Measurements from ENCODE around the gene SLC6A18.

The SLC6A18 gene

DNA sequence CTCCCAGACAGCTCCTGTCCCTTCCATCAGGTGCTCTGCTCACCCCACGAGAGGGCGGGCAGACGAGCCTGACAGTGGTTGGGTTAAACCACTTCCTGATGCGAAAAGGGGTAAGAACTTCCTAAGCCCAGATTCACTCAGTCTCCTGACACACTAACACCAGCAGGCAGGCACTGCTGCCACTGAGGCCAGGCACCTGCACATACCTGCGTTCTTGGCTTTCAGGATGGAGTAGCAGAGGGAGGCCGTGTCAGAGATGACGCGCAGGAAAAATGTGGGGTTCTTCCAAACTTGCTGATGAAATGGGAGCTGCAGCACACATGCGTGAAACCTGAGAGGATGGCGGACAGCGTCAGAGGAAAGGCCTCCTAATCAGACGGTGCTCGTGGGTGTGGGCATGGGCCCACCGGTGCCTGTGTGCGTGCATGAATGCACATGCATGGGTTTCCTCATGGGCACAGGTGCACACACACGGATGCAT is 29.9 kb downstream of the SLC6A18 start:
- H3K27me3 ChIP-seq (replicated peaks) = no peaks in the 10 kb centered on the region
- DNase-seq = no peak
- no peaks in the 10 kb centered on the region for H3K36me3 ChIP-seq (replicated peaks)
- TF ChIP-seq, protein P1, sequence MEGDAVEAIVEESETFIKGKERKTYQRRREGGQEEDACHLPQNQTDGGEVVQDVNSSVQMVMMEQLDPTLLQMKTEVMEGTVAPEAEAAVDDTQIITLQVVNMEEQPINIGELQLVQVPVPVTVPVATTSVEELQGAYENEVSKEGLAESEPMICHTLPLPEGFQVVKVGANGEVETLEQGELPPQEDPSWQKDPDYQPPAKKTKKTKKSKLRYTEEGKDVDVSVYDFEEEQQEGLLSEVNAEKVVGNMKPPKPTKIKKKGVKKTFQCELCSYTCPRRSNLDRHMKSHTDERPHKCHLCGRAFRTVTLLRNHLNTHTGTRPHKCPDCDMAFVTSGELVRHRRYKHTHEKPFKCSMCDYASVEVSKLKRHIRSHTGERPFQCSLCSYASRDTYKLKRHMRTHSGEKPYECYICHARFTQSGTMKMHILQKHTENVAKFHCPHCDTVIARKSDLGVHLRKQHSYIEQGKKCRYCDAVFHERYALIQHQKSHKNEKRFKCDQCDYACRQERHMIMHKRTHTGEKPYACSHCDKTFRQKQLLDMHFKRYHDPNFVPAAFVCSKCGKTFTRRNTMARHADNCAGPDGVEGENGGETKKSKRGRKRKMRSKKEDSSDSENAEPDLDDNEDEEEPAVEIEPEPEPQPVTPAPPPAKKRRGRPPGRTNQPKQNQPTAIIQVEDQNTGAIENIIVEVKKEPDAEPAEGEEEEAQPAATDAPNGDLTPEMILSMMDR (IDR thresholded peaks at IDR 0.05; ENCODE audit: low read depth, low read length, missing control alignments) = no peak
- in situ Hi-C loops (cut with HindIII; ENCODE audit: low pct_ligation_motif_present, low sequenced_read_pairs) = no loop called here
- no peak overlapping the region for H3K4me3 ChIP-seq (ENCODE audit: low read depth, low read length)
- no peak overlapping the region for H3K27ac ChIP-seq

DNA sequence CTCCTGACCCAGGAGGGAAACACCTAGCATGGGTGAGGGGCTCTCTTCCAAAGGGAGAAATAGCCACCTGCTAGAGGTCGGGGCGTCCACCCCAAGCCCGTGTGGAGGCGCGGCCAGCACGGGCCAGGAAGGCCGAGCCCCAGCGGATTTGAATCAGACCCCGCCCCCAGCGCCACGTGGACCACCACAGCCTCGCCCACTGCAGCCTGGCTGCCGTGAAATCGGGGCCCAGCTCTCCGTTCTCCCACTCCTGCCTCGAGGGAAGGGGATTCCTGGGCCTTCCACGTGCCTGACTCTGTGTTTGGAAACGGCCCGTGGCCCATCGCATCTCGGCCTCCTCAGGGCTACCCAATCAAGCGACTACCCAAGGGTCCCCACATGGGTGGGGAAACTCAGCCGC is 31.6 kb downstream of the SLC6A18 start:
- in situ Hi-C loops (cut with HindIII; ENCODE audit: low pct_ligation_motif_present, low sequenced_read_pairs) = no loop called here
- no peaks in the 10 kb centered on the region for H3K27me3 ChIP-seq (replicated peaks)
- no peak overlapping the region for H3K4me3 ChIP-seq (ENCODE audit: low read depth, low read length)
- no peaks in the 10 kb centered on the region for H3K36me3 ChIP-seq (replicated peaks)
- TF ChIP-seq, protein P1 (IDR thresholded peaks at IDR 0.05; ENCODE audit: low read depth, low read length, missing control alignments) = no peak
- H3K27ac ChIP-seq = no peak overlapping the region
- DNase-seq = no peak

DNA sequence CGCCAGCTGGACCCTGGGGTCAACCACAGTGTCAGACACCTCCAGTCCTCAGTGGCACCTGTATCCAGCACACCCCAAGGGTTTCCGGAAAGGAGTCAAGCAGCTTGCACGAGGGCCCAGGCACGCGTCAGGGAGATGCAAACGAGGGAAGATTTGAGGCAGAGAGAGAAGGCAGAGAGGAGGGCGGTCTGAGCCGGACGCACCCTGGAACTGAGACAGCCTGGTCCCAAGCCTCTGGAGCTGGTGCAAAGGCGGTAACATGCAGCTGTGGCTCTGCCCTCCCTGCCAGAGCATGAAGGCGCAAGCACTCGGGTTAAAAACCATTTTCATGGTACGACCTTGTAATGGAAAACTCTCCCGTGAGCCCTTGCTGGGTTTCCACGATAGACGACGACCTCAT is 32.2 kb downstream of the SLC6A18 start:
- in situ Hi-C loops (cut with HindIII; ENCODE audit: low pct_ligation_motif_present, low sequenced_read_pairs) = no loop called here
- TF ChIP-seq, protein P1 (IDR thresholded peaks at IDR 0.05; ENCODE audit: low read depth, low read length, missing control alignments) = no peak
- H3K36me3 ChIP-seq (replicated peaks) = no peaks in the 10 kb centered on the region
- H3K4me3 ChIP-seq (ENCODE audit: low read depth, low read length) = no peak overlapping the region
- DNase-seq = no peak
- H3K27me3 ChIP-seq (replicated peaks) = no peaks in the 10 kb centered on the region
- no peak overlapping the region for H3K27ac ChIP-seq

DNA sequence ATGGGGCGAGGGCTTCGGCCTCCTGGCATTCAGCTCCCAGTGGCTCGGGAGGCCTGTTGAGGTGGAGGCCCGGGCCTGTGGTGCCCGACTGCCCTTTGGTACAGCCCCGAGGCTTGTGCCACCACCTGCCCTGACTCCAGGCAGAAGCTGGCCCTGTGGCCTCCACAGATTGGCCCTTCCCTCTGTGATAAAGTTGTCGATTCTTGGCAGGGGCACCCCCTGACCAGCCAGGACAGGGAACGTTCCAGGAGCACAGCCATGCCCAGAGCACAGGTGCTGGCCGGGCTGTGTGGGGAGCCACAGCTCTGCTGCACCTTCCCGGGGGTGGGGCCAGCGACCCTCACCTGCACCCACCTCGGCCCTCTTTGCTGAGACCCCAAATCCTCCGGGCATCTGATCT is 32.7 kb downstream of the SLC6A18 start:
- H3K4me3 ChIP-seq (ENCODE audit: low read depth, low read length) = no peak overlapping the region
- no peak for DNase-seq
- H3K27me3 ChIP-seq (replicated peaks) = no peaks in the 10 kb centered on the region
- TF ChIP-seq, protein P1 (IDR thresholded peaks at IDR 0.05; ENCODE audit: low read depth, low read length, missing control alignments) = no peak
- in situ Hi-C loops (cut with HindIII; ENCODE audit: low pct_ligation_motif_present, low sequenced_read_pairs) = no loop called here
- H3K36me3 ChIP-seq (replicated peaks) = no peaks in the 10 kb centered on the region
- no peak overlapping the region for H3K27ac ChIP-seq

DNA sequence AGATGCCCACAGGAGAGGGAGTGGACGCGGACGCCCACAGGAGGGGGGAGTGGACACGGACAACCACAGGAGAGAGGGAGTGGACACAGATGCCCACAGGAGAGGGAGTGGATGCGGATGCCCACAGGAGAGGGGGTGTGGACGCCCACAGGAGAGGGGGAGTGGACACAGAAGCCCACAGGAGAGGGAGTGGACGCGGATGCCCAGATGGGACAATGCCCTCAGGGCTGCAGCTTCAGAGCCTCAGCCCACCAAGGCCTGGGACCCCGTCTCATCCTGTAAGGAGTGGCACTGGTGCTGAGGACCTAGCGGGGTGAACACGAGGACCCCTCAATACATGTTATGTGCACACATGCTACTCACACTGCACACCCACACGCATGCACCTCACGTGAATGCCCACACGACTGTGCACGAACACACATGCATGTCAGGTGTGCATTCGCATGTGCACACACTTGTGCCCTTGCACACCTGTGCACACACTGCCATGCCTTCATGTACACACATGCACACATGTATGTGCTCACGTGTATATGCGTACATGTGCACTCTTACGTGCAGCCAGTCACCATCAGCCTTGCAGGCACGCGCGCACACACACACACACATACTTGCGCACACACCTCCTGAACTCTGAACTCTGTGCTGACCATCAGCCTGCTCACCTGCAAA is 34.8 kb downstream of the SLC6A18 start:
- TF ChIP-seq, protein P1 (IDR thresholded peaks at IDR 0.05; ENCODE audit: low read depth, low read length, missing control alignments) = no peak
- Histone ChIP-seq H3K4me3 (ENCODE audit: low read depth, low read length) (no peak overlapping the region), H3K27me3 (replicated peaks) (no peaks in the 10 kb centered on the region), H3K27ac (no peak overlapping the region), H3K36me3 (replicated peaks) (no peaks in the 10 kb centered on the region)
- no peak for DNase-seq
- in situ Hi-C loops (cut with HindIII; ENCODE audit: low pct_ligation_motif_present, low sequenced_read_pairs) = no loop called here

DNA sequence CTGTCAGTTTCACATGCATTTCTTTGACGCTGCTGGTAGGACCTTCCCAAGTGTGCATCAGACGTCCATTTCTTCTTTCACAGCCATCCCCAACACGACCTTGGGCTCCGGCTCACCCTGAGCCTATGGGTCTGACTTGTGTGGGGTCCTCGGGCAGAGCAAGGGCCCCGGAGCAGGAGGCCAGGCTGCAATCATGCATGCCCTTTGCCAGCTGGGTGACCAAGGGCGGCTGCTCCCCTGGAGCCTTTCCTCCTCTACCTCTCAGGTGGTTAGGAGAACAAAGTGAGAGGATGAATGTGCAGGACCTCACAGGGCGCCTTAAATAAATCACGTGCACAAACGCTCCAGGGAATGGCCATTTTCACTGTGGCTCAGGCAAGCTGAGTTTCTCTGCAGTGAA is 36.5 kb downstream of the SLC6A18 start:
- H3K4me3 ChIP-seq (ENCODE audit: low read depth, low read length) = no peak overlapping the region
- H3K36me3 ChIP-seq (replicated peaks) = no peaks in the 10 kb centered on the region
- H3K27ac ChIP-seq = no peak overlapping the region
- DNase-seq = no peak
- TF ChIP-seq, protein P1 (IDR thresholded peaks at IDR 0.05; ENCODE audit: low read depth, low read length, missing control alignments) = no peak
- in situ Hi-C loops (cut with HindIII; ENCODE audit: low pct_ligation_motif_present, low sequenced_read_pairs) = no loop called here
- no peaks in the 10 kb centered on the region for H3K27me3 ChIP-seq (replicated peaks)

Measured in brain microvascular endothelial cell (primary cell).